HG02870 (cell line): ENCODE results near the gene COL4A6.

Experiments
- ATAC-seq: cut with Tn5 transposase; IDR thresholded peaks from one replicate; pipeline ENCODE4 v1.9.1; 2021; ENCODE audit warnings: mild to moderate bottlenecking, moderate library complexity; ENCODE audit not compliant: unreplicated experiment

COL4A6 gene

GRCh38 chrX:108275732-108276131 is 162.5 kb downstream of the COL4A6 start:
- no peak for ATAC-seq

- no peak for ATAC-seq
These were observed 166.8 kb downstream of the COL4A6 start for GRCh38 chrX:108271397-108271787.

GRCh38 chrX:108270739-108271396 is 167.4 kb downstream of the COL4A6 start:
- no peak for ATAC-seq

- ATAC-seq, result no peak
These were observed 167.9 kb downstream of the COL4A6 start for GRCh38 chrX:108270280-108270679.

GRCh38 chrX:108268434-108269080 is 169.7 kb downstream of the COL4A6 start:
- ATAC-seq, result no peak

- ATAC-seq, result no peak
These were observed 170.7 kb downstream of the COL4A6 start for GRCh38 chrX:108267557-108267956.

- no peak for ATAC-seq
These were observed 173.8 kb downstream of the COL4A6 start for GRCh38 chrX:108264376-108264775.

- ATAC-seq, result no peak
These were observed 176.5 kb downstream of the COL4A6 start for GRCh38 chrX:108261549-108262203.

- no peak for ATAC-seq
These were observed 180.7 kb downstream of the COL4A6 start for GRCh38 chrX:108257556-108257955.

- ATAC-seq, result no peak
These were observed 183.6 kb downstream of the COL4A6 start for GRCh38 chrX:108254636-108255035.

GRCh38 chrX:108250654-108251579 is 187.3 kb downstream of the COL4A6 start:
- ATAC-seq, result no peak

- ATAC-seq, result no peak
These were observed 191.8 kb downstream of the COL4A6 start for GRCh38 chrX:108246304-108246954.

GRCh38 chrX:108245462-108245861 is 192.8 kb downstream of the COL4A6 start:
- ATAC-seq, result no peak

- no peak for ATAC-seq
These were observed 202.2 kb downstream of the COL4A6 start for GRCh38 chrX:108235986-108236385.

- ATAC-seq, result no peak
These were observed 207.6 kb downstream of the COL4A6 start for GRCh38 chrX:108230574-108230973.

GRCh38 chrX:108224727-108225621 is 213.2 kb downstream of the COL4A6 start:
- ATAC-seq, result peak; percentile 70

- ATAC-seq, result no peak
These were observed 214.0 kb downstream of the COL4A6 start for GRCh38 chrX:108224218-108224617.

GRCh38 chrX:108223585-108223984 is 214.6 kb downstream of the COL4A6 start:
- ATAC-seq, result no peak

- no peak for ATAC-seq
These were observed 216.8 kb downstream of the COL4A6 start for GRCh38 chrX:108221301-108221864.
